NCI-H2196 (cell line): ENCODE measurements around the gene GMCL1.
"Not testable (repeated sequence)": the region's sequence is repeated elsewhere in the genome, so short reads cannot be mapped to it uniquely, and the experiment has no call there.

Experiments
- DNase-seq: peaks from one replicate; lab custom pipeline; 2025; ENCODE audit not compliant: unreplicated experiment; lab: John Stamatoyannopoulos, UW

The GMCL1 gene

GRCh38 chr2:69846182-69847067 lies 17.0 kb downstream of the GMCL1 start:
- DNase-seq = no peak

GRCh38 chr2:69847068-69847828 lies 17.8 kb downstream of the GMCL1 start:
- no peak for DNase-seq

GRCh38 chr2:69848186-69848790 lies 18.8 kb downstream of the GMCL1 start:
- no peak for DNase-seq

- no peak for DNase-seq
Measured at GRCh38 chr2:69858261-69858660, 28.8 kb downstream of the GMCL1 start.

GRCh38 chr2:69863298-69863697 lies 33.8 kb downstream of the GMCL1 start:
- no peak for DNase-seq

GRCh38 chr2:69888451-69888850 lies 59.0 kb downstream of the GMCL1 start:
- no peak for DNase-seq

GRCh38 chr2:69889302-69889701 lies 59.8 kb downstream of the GMCL1 start:
- no peak for DNase-seq

GRCh38 chr2:69890881-69891280 lies 61.4 kb downstream of the GMCL1 start:
- no peak for DNase-seq

GRCh38 chr2:69892838-69893424 lies 63.5 kb downstream of the GMCL1 start:
- DNase-seq = not testable (repeated sequence)

- DNase-seq = peak; percentile 56
Measured at GRCh38 chr2:69893684-69894551, 64.5 kb downstream of the GMCL1 start, which contains the start of gene SNRNP27. TSS of gene SNRNP27 (plus strand) at chr2:69893956. CDS start at chr2:69893985, 29 bp downstream.

- DNase-seq = not testable (repeated sequence)
Measured at GRCh38 chr2:69894737-69895136, 65.3 kb downstream of the GMCL1 start.

- DNase-seq = no peak
Measured at GRCh38 chr2:69902213-69902922, 72.9 kb downstream of the GMCL1 start.

GRCh38 chr2:69907216-69907615 lies 77.8 kb downstream of the GMCL1 start:
- DNase-seq = no peak

- peak; percentile 48 for DNase-seq
Measured at GRCh38 chr2:69911985-69912563, 82.6 kb downstream of the GMCL1 start.

GRCh38 chr2:69914164-69914949 lies 84.9 kb downstream of the GMCL1 start:
- DNase-seq = peak; percentile 95

- no peak for DNase-seq
Measured at GRCh38 chr2:69914950-69915945, 85.8 kb downstream of the GMCL1 start, which contains the start of gene MXD1. TSS of gene MXD1 (plus strand) at chr2:69915109. CDS start at chr2:69915331, 222 bp downstream.

- no peak for DNase-seq
Measured at GRCh38 chr2:69916106-69916505, 86.6 kb downstream of the GMCL1 start.
